AG10803 (cell line): ENCODE data around the gene TTC24.

Source experiments
- DNase-seq: peaks from one replicate; pipeline ENCODE4 v3.0.0; 2010; ENCODE audit warnings: low read depth
- H3K4me3 ChIP-seq: 2 replicates; pipeline ENCODE4 v1.5.1; 2011; ENCODE audit warnings: mild to moderate bottlenecking, low read length, control low read depth
- CTCF ChIP-seq: conservative IDR thresholded peaks from 2 replicates; pipeline ENCODE4 v1.5.1; 2011; ENCODE audit warnings: mild to moderate bottlenecking, low read length, control low read depth, inconsistent platforms

Gene TTC24

GRCh38 chr1:156553860-156554485 lies 25.6 kb upstream of the TTC24 start:
- H3K4me3 ChIP-seq = no peak overlapping the region
- peak; percentile 5 for DNase-seq
- TF ChIP-seq CTCF = no peak

GRCh38 chr1:156554971-156555370 lies 24.6 kb upstream of the TTC24 start:
- TF ChIP-seq CTCF = no peak
- DNase-seq = no peak

GRCh38 chr1:156555715-156556114 lies 23.8 kb upstream of the TTC24 start:
- DNase-seq = no peak
- H3K4me3 ChIP-seq = no peak overlapping the region
- TF ChIP-seq CTCF = no peak

More at GRCh38 chr1:156554971-156555370, 24.6 kb upstream of the TTC24 start:
- no peak overlapping the region for H3K4me3 ChIP-seq

- no peak for TF ChIP-seq CTCF
- no peak for DNase-seq
Observed at GRCh38 chr1:156556354-156556753, 23.2 kb upstream of the TTC24 start.

GRCh38 chr1:156559086-156559796 lies 20.3 kb upstream of the TTC24 start:
- DNase-seq = no peak
- H3K4me3 ChIP-seq = no peak overlapping the region
- no peak for TF ChIP-seq CTCF

More at GRCh38 chr1:156556354-156556753, 23.2 kb upstream of the TTC24 start:
- no peak overlapping the region for H3K4me3 ChIP-seq

- no peak for DNase-seq
- no peak for TF ChIP-seq CTCF
- no peak overlapping the region for H3K4me3 ChIP-seq
Observed at GRCh38 chr1:156559797-156560385, 19.6 kb upstream of the TTC24 start.
